NCI-H460 (cell line): ENCODE results near the gene SRM. TPM values are rescaled to one million over a fixed set of nuclear protein-coding genes. Genes with fewer than 3 reads are reported as not detected.
A peak's percentile ranks its signal among the peaks of the same experiment; 100 is the strongest.
"Not testable (repeated sequence)": the region's sequence is repeated elsewhere in the genome, so short reads cannot be mapped to it uniquely, and the experiment has no call there.

Experiments used
- DNase-seq: peaks from one replicate; pipeline ENCODE4 v3.0.0-alpha.2; 2016; ENCODE audit warnings: low read depth; ENCODE audit errors: extremely low read depth
- polyA plus RNA-seq: library from polyadenylated mRNA; depleted of rRNA; stranded (reverse); fragments of >200 nt; gene quantifications from 2 replicates; pipeline ENCODE4 v1.2.3, GENCODE V29; 2014; cell fraction: nucleus; rRNA removed
- total RNA-seq: library from RNA; depleted of rRNA; stranded (reverse); fragments of >200 nt; shearing (Covaris generic); gene quantifications from 2 replicates; pipeline ENCODE4 v1.2.3, GENCODE V29; 2014; rRNA removed

The SRM gene
- total RNA-seq: 40.3 and 49.8 TPM in 2 replicates
- polyA plus RNA-seq: 40.5 and 40.9 TPM in 2 replicates

GRCh38 chr1:11059968-11060830 is at the start of gene SRM:
TSS of gene SRM (minus strand) at chr1:11060018. CDS start at chr1:11059943, 75 bp downstream.
- peak; percentile 82 for DNase-seq

- no peak for DNase-seq
Measured at GRCh38 chr1:11109047-11109760, 49.4 kb upstream of the SRM start.

GRCh38 chr1:11107599-11107998 is 47.8 kb upstream of the SRM start:
- DNase-seq: no peak

- no peak for DNase-seq
Measured at GRCh38 chr1:11105586-11105985, 45.8 kb upstream of the SRM start.

- DNase-seq: no peak
Measured at GRCh38 chr1:11101347-11101746, 41.5 kb upstream of the SRM start.

- DNase-seq: not testable (repeated sequence)
Measured at GRCh38 chr1:11100806-11101205, 41.0 kb upstream of the SRM start.

GRCh38 chr1:11100149-11100493 is 40.3 kb upstream of the SRM start:
- DNase-seq: no peak

- DNase-seq: peak; percentile 85
Measured at GRCh38 chr1:11099310-11100148, 39.7 kb upstream of the SRM start, which contains the start of gene EXOSC10. TSS of gene EXOSC10 (minus strand) at chr1:11099869. CDS start at chr1:11099831, 38 bp downstream.

- no peak for DNase-seq
Measured at GRCh38 chr1:11098931-11099309, 39.1 kb upstream of the SRM start.

GRCh38 chr1:11083784-11084183 is 24.0 kb upstream of the SRM start:
- DNase-seq: not testable (repeated sequence)

- no peak for DNase-seq
Measured at GRCh38 chr1:11080931-11081330, 21.1 kb upstream of the SRM start.

GRCh38 chr1:11078631-11079030 is 18.8 kb upstream of the SRM start:
- DNase-seq: no peak

GRCh38 chr1:11073398-11073797 is 13.6 kb upstream of the SRM start:
- DNase-seq: not testable (repeated sequence)

GRCh38 chr1:11072216-11072917 is 12.5 kb upstream of the SRM start:
- DNase-seq: no peak

- no peak for DNase-seq
Measured at GRCh38 chr1:11071463-11072215, 11.8 kb upstream of the SRM start.

GRCh38 chr1:11070876-11071275 is 11.1 kb upstream of the SRM start:
- no peak for DNase-seq

GRCh38 chr1:11068600-11069473 is 9.0 kb upstream of the SRM start:
- no peak for DNase-seq
